ENCODE results near the gene DAZAP2.
"Not testable (repeated sequence)": the region's sequence is repeated elsewhere in the genome, so short reads cannot be mapped to it uniquely, and the experiment has no call there.

The DAZAP2 gene

GRCh38 chr12:51224625-51225024 is 14.0 kb upstream of the DAZAP2 start:
- TF ChIP-seq BACH2 (CRISPR knock-in tag; IDR thresholded peaks at IDR 0.05; ENCODE audit: borderline replicate concordance): no peak
- no peak for TF ChIP-seq ZNF565 (CRISPR knock-in tag; conservative IDR thresholded peaks at IDR 0.05; ENCODE audit: low read depth)
- ATAC-seq: no peak

GRCh38 chr12:51225234-51225633 is 13.4 kb upstream of the DAZAP2 start:
- no peak for TF ChIP-seq SNAI2 (CRISPR knock-in tag; IDR thresholded peaks at IDR 0.05)
- TF ChIP-seq ZFP3 (CRISPR knock-in tag; IDR thresholded peaks at IDR 0.05): no peak
- no peak for TF ChIP-seq PATZ1 (CRISPR knock-in tag; IDR thresholded peaks at IDR 0.05; ENCODE audit: borderline replicate concordance)
- no peak for TF ChIP-seq BACH2 (CRISPR knock-in tag; IDR thresholded peaks at IDR 0.05; ENCODE audit: borderline replicate concordance)
- TF ChIP-seq CSRNP3 (CRISPR knock-in tag; IDR thresholded peaks at IDR 0.05): no peak
- no peak for TF ChIP-seq ZNF565 (CRISPR knock-in tag; conservative IDR thresholded peaks at IDR 0.05; ENCODE audit: low read depth)
- no peak for TF ChIP-seq CSDC2 (CRISPR knock-in tag; IDR thresholded peaks at IDR 0.05)
- TF ChIP-seq ISL1 (CRISPR knock-in tag; IDR thresholded peaks at IDR 0.05): no peak
- TF ChIP-seq ZC3H10 (CRISPR knock-in tag; IDR thresholded peaks at IDR 0.05): no peak
- TF ChIP-seq RARB (CRISPR knock-in tag; IDR thresholded peaks at IDR 0.05): no peak
- TF ChIP-seq TOX (CRISPR knock-in tag; IDR thresholded peaks at IDR 0.05; ENCODE audit: borderline replicate concordance): no peak
- no peak for TF ChIP-seq ZNF8 (CRISPR knock-in tag; IDR thresholded peaks at IDR 0.05)
- no peak for TF ChIP-seq OSR1 (CRISPR knock-in tag; IDR thresholded peaks at IDR 0.05)
- TF ChIP-seq ESRRG (CRISPR knock-in tag; IDR thresholded peaks at IDR 0.05): no peak
- TF ChIP-seq GLIS3 (CRISPR knock-in tag; IDR thresholded peaks at IDR 0.05): no peak
- no peak for TF ChIP-seq ARNTL (CRISPR knock-in tag; IDR thresholded peaks at IDR 0.05; ENCODE audit: borderline replicate concordance, low read depth)
- TF ChIP-seq CREB5 (CRISPR knock-in tag; IDR thresholded peaks at IDR 0.05; ENCODE audit: low read depth): no peak
- TF ChIP-seq TSHZ2 (CRISPR knock-in tag; IDR thresholded peaks at IDR 0.05): no peak
- TF ChIP-seq TCF4 (CRISPR knock-in tag; IDR thresholded peaks at IDR 0.05; ENCODE audit: borderline replicate concordance): no peak
- no peak for TF ChIP-seq ZFP30 (CRISPR knock-in tag; IDR thresholded peaks at IDR 0.05)
- ATAC-seq: no peak

- no peak for ATAC-seq
These were observed 12.9 kb upstream of the DAZAP2 start for GRCh38 chr12:51225771-51226170.

GRCh38 chr12:51227112-51227511 is 11.5 kb upstream of the DAZAP2 start:
- not testable (repeated sequence) for ATAC-seq

More at GRCh38 chr12:51225771-51226170, 12.9 kb upstream of the DAZAP2 start:
- TF ChIP-seq CSDC2 (CRISPR knock-in tag; IDR thresholded peaks at IDR 0.05) (no peak), POU6F1 (CRISPR knock-in tag; IDR thresholded peaks at IDR 0.05; ENCODE audit: borderline replicate concordance, low read depth) (no peak), ZC3H10 (CRISPR knock-in tag; IDR thresholded peaks at IDR 0.05) (no peak), ZNF70 (CRISPR knock-in tag; IDR thresholded peaks at IDR 0.05) (no peak), CREB5 (CRISPR knock-in tag; IDR thresholded peaks at IDR 0.05; ENCODE audit: low read depth) (no peak), ZNF565 (CRISPR knock-in tag; conservative IDR thresholded peaks at IDR 0.05; ENCODE audit: low read depth) (no peak), ZNF8 (CRISPR knock-in tag; IDR thresholded peaks at IDR 0.05) (no peak), ARNTL (CRISPR knock-in tag; IDR thresholded peaks at IDR 0.05; ENCODE audit: borderline replicate concordance, low read depth) (no peak), GLIS3 (CRISPR knock-in tag; IDR thresholded peaks at IDR 0.05) (no peak)
